ENCODE results near the gene GAREM1.
"Not testable (repeated sequence)": the region's sequence is repeated elsewhere in the genome, so short reads cannot be mapped to it uniquely, and the experiment has no call there.

Gene GAREM1

DNA sequence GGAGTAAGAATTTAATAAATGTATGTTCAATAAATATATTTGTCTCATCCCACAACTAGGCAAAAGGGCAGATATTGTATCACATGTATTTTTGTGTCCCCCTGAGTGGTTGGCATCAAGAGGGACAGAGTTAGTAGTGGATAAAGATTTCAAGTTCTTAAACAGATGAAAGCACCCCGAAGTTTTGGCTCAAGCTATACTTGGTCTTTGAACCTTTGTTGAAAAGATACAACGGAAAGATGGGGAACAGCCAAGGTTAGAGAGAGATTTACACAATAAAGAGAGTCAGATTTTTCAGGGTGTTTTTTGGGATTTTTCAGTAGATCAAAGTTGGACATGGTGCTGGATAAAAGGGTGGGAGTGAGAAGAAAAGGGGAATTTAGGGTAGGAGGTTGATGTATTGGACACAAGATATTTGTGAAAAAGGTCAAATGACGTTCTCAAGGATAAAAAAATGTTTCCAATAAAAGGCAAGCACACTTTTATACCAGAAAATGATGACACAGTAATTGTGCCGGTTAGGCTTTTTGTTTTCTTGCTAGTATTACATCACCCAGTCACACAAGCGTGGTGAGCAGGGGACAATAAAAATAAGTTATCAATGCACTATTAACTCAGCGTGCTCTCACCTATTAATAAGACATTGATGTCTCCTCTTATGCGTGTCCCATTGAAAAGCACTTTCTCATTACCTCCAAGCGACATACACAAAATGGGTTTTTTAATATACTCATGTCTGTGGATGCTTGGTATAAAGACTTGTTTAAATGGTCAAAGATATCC, 221.3 kb downstream of the GAREM1 start:
- TF ChIP-seq ZFX (IDR thresholded peaks at IDR 0.05): no peak
- TF ChIP-seq, protein P1, sequence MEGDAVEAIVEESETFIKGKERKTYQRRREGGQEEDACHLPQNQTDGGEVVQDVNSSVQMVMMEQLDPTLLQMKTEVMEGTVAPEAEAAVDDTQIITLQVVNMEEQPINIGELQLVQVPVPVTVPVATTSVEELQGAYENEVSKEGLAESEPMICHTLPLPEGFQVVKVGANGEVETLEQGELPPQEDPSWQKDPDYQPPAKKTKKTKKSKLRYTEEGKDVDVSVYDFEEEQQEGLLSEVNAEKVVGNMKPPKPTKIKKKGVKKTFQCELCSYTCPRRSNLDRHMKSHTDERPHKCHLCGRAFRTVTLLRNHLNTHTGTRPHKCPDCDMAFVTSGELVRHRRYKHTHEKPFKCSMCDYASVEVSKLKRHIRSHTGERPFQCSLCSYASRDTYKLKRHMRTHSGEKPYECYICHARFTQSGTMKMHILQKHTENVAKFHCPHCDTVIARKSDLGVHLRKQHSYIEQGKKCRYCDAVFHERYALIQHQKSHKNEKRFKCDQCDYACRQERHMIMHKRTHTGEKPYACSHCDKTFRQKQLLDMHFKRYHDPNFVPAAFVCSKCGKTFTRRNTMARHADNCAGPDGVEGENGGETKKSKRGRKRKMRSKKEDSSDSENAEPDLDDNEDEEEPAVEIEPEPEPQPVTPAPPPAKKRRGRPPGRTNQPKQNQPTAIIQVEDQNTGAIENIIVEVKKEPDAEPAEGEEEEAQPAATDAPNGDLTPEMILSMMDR (conservative IDR thresholded peaks at IDR 0.05): no peak
- H3K27ac ChIP-seq: no peak overlapping the region

DNA sequence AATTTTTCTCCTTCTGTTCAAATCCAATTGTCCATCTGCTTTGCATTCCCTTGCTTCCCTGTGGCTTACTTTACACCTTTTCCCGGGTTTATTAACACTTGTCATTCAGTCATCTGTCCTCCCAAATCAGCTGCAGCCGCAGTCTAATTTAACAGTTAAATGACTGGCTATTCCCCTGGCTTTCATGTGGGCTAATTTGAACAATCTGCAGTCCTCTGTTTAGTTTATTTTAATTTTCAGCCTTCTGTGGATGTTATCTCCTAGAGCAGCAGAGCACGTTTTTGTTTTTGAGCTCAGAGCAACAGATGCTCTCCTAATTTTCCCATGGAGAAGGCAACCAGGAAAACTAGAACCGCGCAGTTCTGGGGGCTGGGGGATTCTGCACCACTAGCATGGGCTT, 225.8 kb downstream of the GAREM1 start:
- TF ChIP-seq, protein P1 (conservative IDR thresholded peaks at IDR 0.05): no peak
- no peak for TF ChIP-seq ZFX (IDR thresholded peaks at IDR 0.05)
- H3K27ac ChIP-seq: no peak overlapping the region

- no peak for TF ChIP-seq ZFX (IDR thresholded peaks at IDR 0.05)
- TF ChIP-seq, protein P1 (conservative IDR thresholded peaks at IDR 0.05): no peak
- no peak overlapping the region for H3K27ac ChIP-seq
These were observed 227.3 kb downstream of the GAREM1 start for GRCh38 chr18:32243358-32243757.

DNA sequence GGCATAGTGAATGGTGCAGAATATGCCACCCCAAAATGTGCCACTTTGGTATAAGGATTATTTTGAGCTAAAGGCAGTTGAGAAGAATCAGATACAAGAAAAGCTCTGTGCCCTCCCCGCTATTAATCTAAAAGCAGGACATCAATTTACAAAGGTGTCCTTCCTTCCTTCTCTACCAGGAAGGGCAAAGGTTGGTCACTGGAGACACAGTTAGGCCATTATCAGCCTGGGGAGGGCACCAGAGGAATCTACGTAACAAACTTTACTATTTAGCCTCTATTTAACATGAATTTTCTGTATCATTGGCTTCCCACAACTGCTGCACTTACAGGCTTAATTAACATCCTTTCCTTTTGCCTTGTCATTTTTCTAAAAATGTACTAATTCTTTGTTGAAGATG, 228.3 kb downstream of the GAREM1 start:
- TF ChIP-seq ZFX (IDR thresholded peaks at IDR 0.05): no peak
- TF ChIP-seq, protein P1 (conservative IDR thresholded peaks at IDR 0.05): no peak
- no peak overlapping the region for H3K27ac ChIP-seq

DNA sequence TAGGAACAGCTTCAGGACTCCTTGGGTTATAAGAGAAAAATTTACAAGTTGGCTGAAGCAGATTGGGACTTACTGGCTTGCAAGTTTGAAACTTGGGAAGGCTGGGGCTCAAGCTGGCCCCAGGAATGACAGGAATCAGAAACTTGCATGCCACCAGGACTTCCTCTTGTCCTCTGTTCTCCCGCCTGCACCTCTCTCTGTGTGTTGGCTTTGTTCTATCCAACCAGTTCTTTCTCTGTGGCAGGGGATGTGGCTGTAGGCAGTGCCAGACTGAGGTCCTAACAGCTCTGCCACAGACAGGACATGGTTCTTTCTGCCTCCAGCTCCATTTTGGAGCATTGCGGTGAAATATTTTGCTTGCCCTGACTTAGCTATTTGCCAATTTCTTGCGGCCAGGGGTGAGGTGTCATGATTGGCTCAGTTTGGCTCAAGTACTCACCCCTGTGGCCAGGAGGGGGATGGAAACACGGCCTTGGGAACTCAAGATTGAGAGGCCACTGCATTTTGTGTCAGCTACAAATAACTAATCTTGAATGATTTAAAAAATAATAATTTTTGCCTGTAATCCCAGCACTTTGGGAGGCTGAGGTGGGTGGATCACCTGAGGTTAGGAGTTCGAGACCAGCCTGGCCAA, 231.9 kb downstream of the GAREM1 start:
- H3K27ac ChIP-seq: no peak overlapping the region
- no peak for TF ChIP-seq ZFX (IDR thresholded peaks at IDR 0.05)
- TF ChIP-seq, protein P1 (conservative IDR thresholded peaks at IDR 0.05): no peak; the same call in 1 of the 2 replicates

DNA sequence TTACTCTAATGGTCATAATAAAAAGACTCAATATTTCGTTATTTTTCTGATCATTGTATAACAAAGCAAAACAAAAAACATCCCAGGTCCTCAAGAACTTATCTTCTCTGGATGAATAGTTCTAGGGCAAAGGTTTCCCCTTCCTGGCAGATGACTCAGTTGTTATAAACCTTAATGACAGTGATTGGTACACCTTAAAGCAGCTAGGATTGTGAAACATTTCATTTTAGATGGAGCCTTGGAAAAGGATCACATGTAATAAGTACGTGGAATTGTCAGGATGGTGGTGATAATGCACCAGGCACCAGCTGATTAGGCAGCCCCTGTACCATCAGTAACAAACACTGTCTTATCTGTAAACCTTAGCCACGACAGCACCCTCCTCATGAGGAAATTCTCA, 233.6 kb downstream of the GAREM1 start:
- no peak overlapping the region for H3K27ac ChIP-seq
- TF ChIP-seq, protein P1 (conservative IDR thresholded peaks at IDR 0.05): no peak
- no peak for TF ChIP-seq ZFX (IDR thresholded peaks at IDR 0.05)

- H3K27ac ChIP-seq: not testable (repeated sequence)
These were observed 237.3 kb downstream of the GAREM1 start for GRCh38 chr18:32233348-32233747.
